H9 (cell line): Measurements from ENCODE around the gene TMEM125. TPM values are rescaled to one million over a fixed set of nuclear protein-coding genes. Genes with fewer than 3 reads are reported as not detected.

Source experiments
- DNase-seq: peaks from one replicate; pipeline ENCODE4 v3.0.0-alpha.2; 2017
- H2AFZ ChIP-seq: one replicate; pipeline ENCODE4 v1.6.1; 2013; ENCODE audit warnings: mild to moderate bottlenecking, low read length, control low read depth, moderate library complexity
- H2AK5ac ChIP-seq: 2 replicates; pipeline ENCODE4 v1.6.1; 2013; ENCODE audit warnings: low read length, control low read depth, mixed read lengths; ENCODE audit not compliant: insufficient read length
- H2BK120ac ChIP-seq: one replicate; pipeline ENCODE4 v1.6.1; 2013; ENCODE audit warnings: low read depth, mild to moderate bottlenecking, low read length, control low read depth, inconsistent platforms; ENCODE audit not compliant: poor library complexity, severe bottlenecking
- H2BK12ac ChIP-seq: 2 replicates; pipeline ENCODE4 v1.6.1; 2013; ENCODE audit warnings: low read length, control low read depth, mixed read lengths, low read depth; ENCODE audit not compliant: insufficient read length
- H2BK15ac ChIP-seq: 2 replicates; pipeline ENCODE4 v1.6.1; 2013; ENCODE audit warnings: low read depth, low read length, control low read depth
- H2BK20ac ChIP-seq: one replicate; pipeline ENCODE4 v1.6.1; 2013; ENCODE audit warnings: low read depth, mild to moderate bottlenecking, low read length, control low read depth, inconsistent platforms; ENCODE audit not compliant: poor library complexity, severe bottlenecking
- H2BK5ac ChIP-seq: 2 replicates; pipeline ENCODE4 v1.6.1; 2013; ENCODE audit warnings: low read length, control low read depth, mixed read lengths; ENCODE audit not compliant: insufficient read length
- H3K14ac ChIP-seq: 2 replicates; pipeline ENCODE4 v1.6.1; 2013; ENCODE audit warnings: low read length, control low read depth; ENCODE audit not compliant: insufficient read depth
- H3K18ac ChIP-seq: 2 replicates; pipeline ENCODE4 v1.6.1; 2013; ENCODE audit warnings: low read depth, mild to moderate bottlenecking, mixed read lengths, low read length, control low read depth; ENCODE audit not compliant: insufficient read length
- H3K23ac ChIP-seq: 2 replicates; pipeline ENCODE4 v1.6.1; 2013; ENCODE audit warnings: low read length, control low read depth, mixed read lengths, low read depth; ENCODE audit not compliant: insufficient read length
- H3K23me2 ChIP-seq: 2 replicates; pipeline ENCODE4 v1.6.1; 2013; ENCODE audit warnings: low read depth, mild to moderate bottlenecking, mixed read lengths, low read length, control low read depth; ENCODE audit not compliant: insufficient read length, poor library complexity, severe bottlenecking
- H3K27ac ChIP-seq: 2 replicates; pipeline ENCODE4 v1.5.1; 2013; ENCODE audit warnings: low read length, control low read depth, mixed read lengths, low read depth; ENCODE audit not compliant: insufficient read length
- H3K27me3 ChIP-seq: 2 replicates; pipeline ENCODE4 v1.6.1; 2013; ENCODE audit warnings: low read length, control low read depth, inconsistent platforms; ENCODE audit not compliant: insufficient read depth
- H3K4ac ChIP-seq: 2 replicates; pipeline ENCODE4 v1.6.1; 2013; ENCODE audit warnings: low read depth, mild to moderate bottlenecking, control low read depth, inconsistent platforms, low read length, moderate library complexity
- H3K4me1 ChIP-seq: 2 replicates; pipeline ENCODE4 v1.6.1; 2013; ENCODE audit warnings: low read length, control low read depth, inconsistent platforms; ENCODE audit not compliant: insufficient read depth
- H3K4me2 ChIP-seq: 2 replicates; pipeline ENCODE4 v1.6.1; 2013; ENCODE audit warnings: low read length, control low read depth, mixed read lengths; ENCODE audit not compliant: insufficient read length, insufficient read depth
- H3K56ac ChIP-seq: 2 replicates; pipeline ENCODE4 v1.6.1; 2013; ENCODE audit warnings: low read depth, mild to moderate bottlenecking, mixed read lengths, low read length, control low read depth; ENCODE audit not compliant: insufficient read length
- H3K79me1 ChIP-seq: 2 replicates; pipeline ENCODE4 v1.6.1; 2013; ENCODE audit warnings: low read depth, mild to moderate bottlenecking, moderate library complexity, low read length, control low read depth, inconsistent platforms; ENCODE audit not compliant: insufficient read depth, poor library complexity, severe bottlenecking
- H3K79me2 ChIP-seq: 2 replicates; pipeline ENCODE4 v1.6.1; 2013; ENCODE audit warnings: low read length, control low read depth, inconsistent platforms; ENCODE audit not compliant: insufficient read depth
- H3K9ac ChIP-seq: 2 replicates; pipeline ENCODE4 v1.6.1; 2013; ENCODE audit warnings: low read length, control low read depth, mixed read lengths; ENCODE audit not compliant: insufficient read length; ENCODE audit errors: extremely low read depth
- H3K9me3 ChIP-seq: one replicate; pipeline ENCODE4 v1.6.1; 2013; ENCODE audit warnings: low read depth, low read length, inconsistent platforms; ENCODE audit not compliant: control insufficient read depth
- H3T11ph ChIP-seq: one replicate; pipeline ENCODE4 v1.6.1; 2013; ENCODE audit warnings: mild to moderate bottlenecking, low read length, control low read depth, inconsistent platforms
- H4K20me1 ChIP-seq: one replicate; pipeline ENCODE4 v1.6.1; 2013; ENCODE audit not compliant: control insufficient read depth, insufficient read length, insufficient read depth
- H4K5ac ChIP-seq: 2 replicates; pipeline ENCODE4 v1.6.1; 2013; ENCODE audit warnings: low read depth, mild to moderate bottlenecking, mixed read lengths, low read length, control low read depth; ENCODE audit not compliant: insufficient read length
- H4K8ac ChIP-seq: replicated peaks from 2 replicates; pipeline ENCODE4 v1.6.1; 2013; ENCODE audit warnings: low read length, control low read depth, mixed read lengths, low read depth; ENCODE audit not compliant: insufficient read length
- H4K91ac ChIP-seq: 2 replicates; pipeline ENCODE4 v1.6.1; 2013; ENCODE audit warnings: low read depth, mild to moderate bottlenecking, moderate library complexity, mixed read lengths, low read length, control low read depth; ENCODE audit not compliant: insufficient read length
- H3K27ac Mint-ChIP-seq, 3 experiments: 2 replicates in 2 of 3; 3 replicates in 1 of 3; pipeline ENCODE4 v1.8.0; 2020 to 2021; ENCODE audit warnings: mixed read lengths in 3 of 3, mild to moderate bottlenecking in 1 of 3, moderate library complexity in 1 of 3
- H3K27me3 Mint-ChIP-seq: 2 replicates; pipeline ENCODE4 v1.8.0; 2021; ENCODE audit warnings: low read depth, mild to moderate bottlenecking, moderate library complexity, mixed read lengths
- H3K36me3 Mint-ChIP-seq, 3 experiments: 2 replicates in 2 of 3; 3 replicates in 1 of 3; pipeline ENCODE4 v1.8.0; 2020 to 2021; ENCODE audit warnings: low read depth in 3 of 3, mixed read lengths in 3 of 3; ENCODE audit not compliant: insufficient read depth in 1 of 3
- H3K4me1 Mint-ChIP-seq, 2 experiments: 2 replicates each; pipeline ENCODE4 v1.8.0; 2020; ENCODE audit warnings: mixed read lengths in 2 of 2
- H3K4me3 Mint-ChIP-seq, 2 experiments: 2 replicates in 1 of 2; 3 replicates in 1 of 2; pipeline ENCODE4 v1.8.0; 2020 to 2021; ENCODE audit warnings: mild to moderate bottlenecking in 2 of 2, mixed read lengths in 2 of 2, moderate library complexity in 1 of 2
- H3K9me3 Mint-ChIP-seq, 2 experiments: 2 replicates in 1 of 2; 3 replicates in 1 of 2; pipeline ENCODE4 v1.8.0; 2020; ENCODE audit warnings: mild to moderate bottlenecking in 2 of 2, mixed read lengths in 2 of 2, moderate library complexity in 1 of 2
- CTCF ChIP-seq: fragments of 200-600 bp; sonication (generic); conservative IDR thresholded peaks from 3 replicates; pipeline ENCODE4 v1.8.0; 2021; ENCODE audit warnings: antibody characterized with exemption, mild to moderate bottlenecking
- WGBS: extraction: QIAGEN DNeasy Blood & Tissue Kit; methylation state at CpG from one replicate; pipeline ENCODE4 v1.1.7; 2013; ENCODE audit warnings: missing lambda C conversion rate, low lambda C conversion rate, mixed read lengths; ENCODE audit not compliant: insufficient read length; ENCODE audit errors: extremely low coverage; 5-methylcytosine and 5-hydroxymethylcytosine counted together
- total RNA-seq: library from RNA; stranded (reverse); gene quantifications from 2 replicates; pipeline ENCODE4 v1.2.1, GENCODE V29; 2021

The TMEM125 gene
- total RNA-seq, 1 experiment from 2014 or later: 19.6 TPM

- no peaks in the 10 kb centered on the region for H3K27me3 ChIP-seq
- Mint-ChIP-seq H3K27ac (no peak overlapping the region), H3K4me1 (peaks cover 0 to 3% of the 10 kb centered on the region in 2 experiments; a peak in 2 of 4 replicates), H3K27me3 (peaks cover 2% of the 10 kb centered on the region; the same call in 1 of the 2 replicates), H3K9me3 (peaks cover 5 to 9% of the 10 kb centered on the region in 2 experiments; a peak in 4 of 5 replicates), H3K36me3 (no peaks in the 10 kb centered on the region; a peak in 1 of 7 replicates), H3K4me3 (no peak overlapping the region)
- H3K23me2 ChIP-seq: no peaks in the 10 kb centered on the region
- H3K14ac ChIP-seq: no peak overlapping the region
- no peak overlapping the region for H2BK15ac ChIP-seq
- H3K56ac ChIP-seq: no peak overlapping the region
- no peak overlapping the region for H3T11ph ChIP-seq
- H2BK5ac ChIP-seq: no peak overlapping the region
- no peak overlapping the region for H2BK12ac ChIP-seq
- no peaks in the 10 kb centered on the region for H4K20me1 ChIP-seq
- H2AK5ac ChIP-seq: no peak overlapping the region
- H2BK20ac ChIP-seq: no peak overlapping the region
- H3K18ac ChIP-seq: no peak overlapping the region
- H3K27ac ChIP-seq: no peak overlapping the region
- no peak overlapping the region for H2BK120ac ChIP-seq
- H4K91ac ChIP-seq: no peak overlapping the region
- DNase-seq: peak; percentile 80
- H3K4me1 ChIP-seq: peaks cover 3% of the 10 kb centered on the region; the same call in 1 of the 2 replicates
- peak; percentile 90 for TF ChIP-seq CTCF
- H3K4me2 ChIP-seq: no peak overlapping the region
- WGBS: no CpG with 5 or more reads among the region's 5 CpGs
- H3K9ac ChIP-seq: no peak overlapping the region
- H3K23ac ChIP-seq: no peak overlapping the region
- no peaks in the 10 kb centered on the region for H3K79me1 ChIP-seq
- no peak overlapping the region for H3K4ac ChIP-seq
- no peak overlapping the region for H4K8ac ChIP-seq
- no peaks in the 10 kb centered on the region for H3K9me3 ChIP-seq
- no peak overlapping the region for H2AFZ ChIP-seq
- H4K5ac ChIP-seq: no peak overlapping the region
- no peaks in the 10 kb centered on the region for H3K79me2 ChIP-seq
Measured at GRCh38 chr1:43238085-43238484, 31.7 kb upstream of the TMEM125 start.
